Ishikawa (cell line): ENCODE results near the gene GRK5.

Experiments used
- EP300 ChIP-seq: IDR thresholded peaks from 2 replicates; pipeline ENCODE4 v1.6.1; 2012; ENCODE audit warnings: borderline replicate concordance
- ZBTB7A ChIP-seq: IDR thresholded peaks from 2 replicates; pipeline ENCODE4 v1.6.1; 2012; ENCODE audit warnings: low read depth

GRCh38 chr10:119343011-119343601 lies 135.7 kb downstream of the GRK5 start:
- TF ChIP-seq EP300 (no peak), ZBTB7A (no peak)
